K562 (cell line): ENCODE data around the gene TNNT1. TPM values are rescaled to one million over a fixed set of nuclear protein-coding genes. Genes with fewer than 3 reads are reported as not detected.

Experiments
- GATAD2A ChIP-seq: fragments of 450-650 bp; IDR thresholded peaks from 2 replicates; pipeline ENCODE4 v1.6.1; 2017
- MECOM ChIP-seq: fragments of 250-450 bp; sonication (Bioruptor Pico); IDR thresholded peaks from 2 replicates; pipeline ENCODE4 v1.8.0; 2022; ENCODE audit warnings: inconsistent platforms
- SMC3 ChIP-seq: conservative IDR thresholded peaks from 2 replicates; pipeline ENCODE4 v1.6.1; 2011; ENCODE audit warnings: low read depth, low read length, improper control_type of control experiment; ENCODE audit not compliant: insufficient read depth
- TSHZ1 ChIP-seq: fragments of 250-450 bp; sonication (Bioruptor Pico); IDR thresholded peaks from 2 replicates; pipeline ENCODE4 v1.4.0; 2020; ENCODE audit warnings: mild to moderate bottlenecking, moderate library complexity
- ZBTB11 ChIP-seq, 3 experiments: fragments of 200-800 bp in 1 of 3; fragments of 250-450 bp in 1 of 3; fragments of 450-650 bp in 1 of 3; sonication (Bioruptor Pico) in 1 of 3; sonication (Bioruptor generic) in 1 of 3; formaldehyde crosslinking in 1 of 3; IDR thresholded peaks; 2 replicates each; pipeline versions ENCODE4 v1.6.1 to v1.8.0; 2016 to 2022; ENCODE audit warnings: mild to moderate bottlenecking in 2 of 3, missing genetic modification characterization in 2 of 3, missing compliant biosample characterization in 1 of 3, moderate library complexity in 1 of 3
- polyA plus RNA-seq, 8 experiments: library from polyadenylated mRNA; depleted of rRNA in 4 of 8; stranded (reverse) in 5 of 8; unstranded in 3 of 8; fragments of >200 nt; fragmentation: Nextera tagmentation in 2 of 8; fragmentation: Illumina TruSeq in 1 of 8; extraction: Ambion mirVana in 2 of 8; extraction: Trizol in 1 of 8; gene quantifications; 2 replicates each; pipeline versions ENCODE4 v1.2.1 to v1.2.3, GENCODE V29; 2011 to 2014; ENCODE audit warnings: inconsistent platforms in 1 of 8, missing spikeins in 1 of 8
- total RNA-seq, 7 experiments: library from RNA; depleted of rRNA in 6 of 7; stranded (reverse); fragments of >200 nt in 6 of 7; fragmentation: Illumina TruSeq in 2 of 7; extraction: Trizol in 2 of 7; gene quantifications; 2 replicates each; pipeline versions ENCODE4 v1.2.1 to v1.2.3, GENCODE V29; 2011 to 2021; ENCODE audit warnings: low replicate concordance in 1 of 7

Gene TNNT1
- total and polyA plus RNA-seq, 9 of the 15 experiments (the other 6 are each of a cell fraction or from before 2014, with no cell fraction given): 31.8 to 390 (median 227) TPM

GRCh38 chr19:55169136-55169535 is 20.1 kb upstream of the TNNT1 start (continued):
- TF ChIP-seq ZBTB11 (CRISPR knock-in tag; IDR thresholded peaks at IDR 0.05) (no peak), TSHZ1 (no peak), SMC3 (no peak), GATAD2A (no peak), MECOM (CRISPR knock-in tag) (no peak)
